Omental fat pad (tissue), 4 donors: ENCODE data around the gene DLGAP1. TPM values are rescaled to one million over a fixed set of nuclear protein-coding genes. Genes with fewer than 3 reads are reported as not detected.

Source experiments
- ATAC-seq: fragments of 150-250 bp; one replicate; pipeline ENCODE4 v1.9.1; 2016; ENCODE audit warnings: mild to moderate bottlenecking, moderate library complexity; ENCODE audit not compliant: low FRiP score
- DNase-seq: peaks from one replicate; pipeline ENCODE4 v3.0.0-alpha.2; 2019; ENCODE audit warnings: low spot score
- CTCF ChIP-seq, 3 donors: fragments of 450-650 bp; IDR thresholded peaks; one replicate each; pipeline ENCODE4 v1.5.1; 2016 to 2017; ENCODE audit warnings: antibody characterized with exemption in 3 of 3, mild to moderate bottlenecking in 3 of 3, moderate library complexity in 2 of 3
- total RNA-seq, 4 donors: library from RNA; depleted of rRNA; stranded (reverse); fragments of >200 nt; gene quantifications; one replicate each; pipeline ENCODE4 v1.1.0, GENCODE V29; 2016

Gene DLGAP1
- total RNA-seq, 4 donors from 2014 or later, result 1.5 to 8.0 (median 5.4) TPM

DNA sequence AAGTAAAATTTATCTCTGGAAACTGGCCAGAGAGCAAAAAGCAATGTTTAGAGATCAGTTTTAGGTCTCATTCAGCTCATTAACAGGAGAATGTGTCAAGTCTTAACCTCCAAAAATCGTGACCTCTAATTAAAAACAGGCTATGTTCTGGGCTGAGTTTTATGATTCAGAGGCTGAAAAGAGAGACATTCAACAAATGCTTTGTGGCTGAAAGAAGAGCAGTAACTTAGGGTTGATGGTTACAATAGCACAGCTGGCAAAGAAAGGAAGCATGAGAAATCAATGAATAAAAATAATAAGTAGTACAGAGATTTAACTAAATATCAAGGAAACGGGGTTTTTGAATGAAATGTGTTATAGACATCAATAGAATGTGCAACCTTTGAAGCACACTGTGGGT, 992.1 kb downstream of the DLGAP1 start:
- DNase-seq (no peak), ATAC-seq (no peak)
- TF ChIP-seq CTCF (IDR thresholded peaks at IDR 0.05), result no peak

- DNase-seq, result no peak
- ATAC-seq, result no peak
- no peak for TF ChIP-seq CTCF (IDR thresholded peaks at IDR 0.05)
These were observed 993.4 kb downstream of the DLGAP1 start for GRCh38 chr18:3461704-3462103.

DNA sequence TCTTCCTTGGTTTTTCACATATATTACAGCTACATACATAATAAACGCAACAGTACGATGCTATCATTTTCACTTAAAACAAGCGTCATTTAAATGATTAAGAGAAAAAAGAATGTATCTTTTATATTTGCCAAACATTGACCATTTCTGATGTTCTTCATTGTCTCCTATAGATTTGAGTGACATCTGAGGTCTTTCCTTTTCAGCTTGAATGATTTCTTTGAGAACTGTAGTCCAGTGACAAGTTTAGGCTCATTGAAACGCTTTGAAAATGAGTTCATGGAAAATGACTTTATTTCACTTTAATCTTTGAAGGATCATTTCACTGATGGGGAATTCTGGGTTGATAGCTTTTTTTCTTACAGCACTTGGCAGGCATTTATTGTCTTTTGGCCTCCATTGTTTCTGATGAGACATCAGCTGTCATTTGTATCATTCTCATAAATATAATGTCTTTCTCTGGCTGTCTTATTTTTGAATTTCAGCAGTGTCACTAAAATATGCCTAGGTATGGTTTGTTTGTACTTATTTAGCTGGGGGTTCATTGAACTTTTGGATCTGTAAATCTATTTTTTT, 994.2 kb downstream of the DLGAP1 start:
- no peak for DNase-seq
- TF ChIP-seq CTCF (IDR thresholded peaks at IDR 0.05), result no peak
- no peak for ATAC-seq

- DNase-seq (no peak), ATAC-seq (peak; percentile 72)
- TF ChIP-seq CTCF (IDR thresholded peaks at IDR 0.05), result no peak
These were observed 995.9 kb downstream of the DLGAP1 start for GRCh38 chr18:3458952-3459853.

- DNase-seq, result no peak
- TF ChIP-seq CTCF (IDR thresholded peaks at IDR 0.05), result no peak
- ATAC-seq, result no peak
These were observed 996.7 kb downstream of the DLGAP1 start for GRCh38 chr18:3458378-3458777.

DNA sequence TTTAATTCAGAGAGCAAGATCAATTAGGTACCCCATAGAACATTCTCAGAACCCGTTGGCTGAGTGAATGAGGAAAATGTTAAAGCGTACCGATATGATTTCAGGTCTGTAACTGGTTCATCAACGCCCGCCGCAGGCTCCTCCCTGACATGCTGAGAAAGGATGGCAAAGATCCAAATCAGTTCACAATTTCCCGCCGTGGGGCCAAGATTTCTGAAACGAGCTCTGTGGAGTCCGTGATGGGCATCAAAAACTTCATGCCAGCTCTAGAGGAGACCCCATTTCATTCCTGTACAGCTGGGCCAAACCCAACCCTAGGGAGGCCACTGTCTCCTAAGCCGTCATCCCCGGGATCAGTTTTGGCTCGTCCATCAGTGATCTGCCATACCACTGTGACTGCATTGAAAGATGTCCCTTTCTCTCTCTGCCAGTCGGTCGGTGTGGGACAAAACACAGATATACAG, 997.8 kb downstream of the DLGAP1 start:
- DNase-seq, result no peak
- TF ChIP-seq CTCF (IDR thresholded peaks at IDR 0.05), result no peak
- no peak for ATAC-seq
